ENCODE measurements around the gene STX18. TPM values are rescaled to one million over a fixed set of nuclear protein-coding genes. Genes with fewer than 3 reads are reported as not detected.
"Not testable (repeated sequence)": the region's sequence is repeated elsewhere in the genome, so short reads cannot be mapped to it uniquely, and the experiment has no call there.

Gene STX18
- total and polyA plus RNA-seq, 10 of the 15 experiments (the other 5 are each of a cell fraction or from before 2014, with no cell fraction given), result 8.2 to 46.6 (median 31.1) TPM

- BruUV-seq (replicated peaks); in situ Hi-C loops (cut with MboI); intact Hi-C loops (cut with micrococcal nuclease; ENCODE audit: unreplicated experiment); H4K20me1 ChIP-seq (ENCODE audit: control insufficient read depth, insufficient read depth); H3K4me1 ChIP-seq (ENCODE audit: control insufficient read depth, insufficient read depth, low read length); ATAC-seq; H2AFZ ChIP-seq (ENCODE audit: control insufficient read depth, low read depth, low read length); FAIRE-seq; H3K36me3 ChIP-seq (ENCODE audit: control insufficient read depth in 2 of 2, insufficient read depth in 2 of 2, low read length in 1 of 2); H3K27ac ChIP-seq (ENCODE audit: control insufficient read depth, insufficient read depth); H3K9me3 ChIP-seq (replicated peaks; ENCODE audit: control insufficient read depth, insufficient read depth, low read length); H3K4me2 ChIP-seq (ENCODE audit: control insufficient read depth, insufficient read depth); H3K4me3 ChIP-seq; H3K9ac ChIP-seq (ENCODE audit: control insufficient read depth, insufficient read depth, low read length); DNase-seq (ENCODE audit: low read depth, low spot score); H3K27me3 ChIP-seq (replicated peaks in 1 of 2; ENCODE audit: control insufficient read depth in 2 of 2, insufficient read depth in 2 of 2, low read length in 1 of 2): not testable (repeated sequence)
- CTCF ChIA-PET, result interaction anchor here (0.7 to 4.8 kb wide), 4 partner anchors 14 to 19 kb away, joined by 3 to 32 read pairs (median 5); no protein-coding TSS in a partner anchor
- POLR2A ChIA-PET, result interaction anchor here (0.6 kb wide), 1 partner anchor 1210 kb away, joined by 8 read pairs; no protein-coding TSS in a partner anchor
- WGBS (ENCODE audit: insufficient coverage, insufficient replicate concordance, low lambda C conversion rate, missing lambda C conversion rate), result 95% methylated on average over 8 of the region's 9 CpGs
- RAD21 ChIA-PET (ENCODE audit: unreplicated experiment), result interaction anchor here (1.1 to 1.9 kb wide), 3 partner anchors 14 to 17 kb away, joined by 3 to 9 read pairs (median 8); no protein-coding TSS in a partner anchor
- SMC1A ChIA-PET (ENCODE audit: uncharacterized antibody, unreplicated experiment), result interaction anchor here (1.0 to 6.0 kb wide), 7 partner anchors 12 to 70 kb away, joined by 3 to 35 read pairs (median 8); no protein-coding TSS in a partner anchor
- peaks cover 18% of the 10 kb centered on the region for H3K79me2 ChIP-seq (ENCODE audit: control insufficient read depth, insufficient read depth, low read length)
Observed at GRCh38 chr4:4505211-4505610, 36.6 kb downstream of the STX18 start.

GRCh38 chr4:4504783-4505182 is 37.1 kb downstream of the STX18 start:
- H3K27me3 ChIP-seq (replicated peaks in 1 of 2; ENCODE audit: control insufficient read depth in 2 of 2, insufficient read depth in 2 of 2, low read length in 1 of 2), result no peaks in the 10 kb centered on the region
- RAD21 ChIA-PET (ENCODE audit: unreplicated experiment), result interaction anchor here (1.1 to 1.9 kb wide), 4 partner anchors 13 to 38 kb away, joined by 3 to 9 read pairs (median 6); no protein-coding TSS in a partner anchor
- TF ChIP-seq REST (IDR thresholded peaks at IDR 0.05; ENCODE audit: low read depth, low read length) (no peak), CBX5 (IDR thresholded peaks at IDR 0.05; ENCODE audit: low read depth) (no peak), TBL1XR1 (IDR thresholded peaks at IDR 0.05; ENCODE audit: low read depth, low read length) (no peak), ZNF622 (IDR thresholded peaks at IDR 0.05) (no peak), CREB1 (IDR thresholded peaks at IDR 0.05; ENCODE audit: low read depth) (no peak), ZNF592 (IDR thresholded peaks at IDR 0.05) (no peak), FOS (IDR thresholded peaks at IDR 0.05; ENCODE audit: borderline replicate concordance, extremely low read depth, insufficient read length) (no peak), IRF4 (IDR thresholded peaks at IDR 0.05; ENCODE audit: low read depth, low read length) (no peak), SIX5 (IDR thresholded peaks at IDR 0.05; ENCODE audit: low read depth, low read length, severe bottlenecking) (no peak)

More at GRCh38 chr4:4504783-4505182, 37.1 kb downstream of the STX18 start:
- in situ Hi-C loops (cut with MboI) (no loop called here), intact Hi-C loops (cut with micrococcal nuclease; ENCODE audit: unreplicated experiment) (no loop called here)
- ATAC-seq (no peak), FAIRE-seq (no peak), DNase-seq (ENCODE audit: low read depth, low spot score) (no peak)
- no peak overlapping the region for H3K27ac ChIP-seq (ENCODE audit: control insufficient read depth, insufficient read depth)
- no peak overlapping the region for H2AFZ ChIP-seq (ENCODE audit: control insufficient read depth, low read depth, low read length)
- SMC1A ChIA-PET (ENCODE audit: uncharacterized antibody, unreplicated experiment), result interaction anchor here (0.6 to 6.0 kb wide), 8 partner anchors 12 to 256 kb away, joined by 3 to 35 read pairs (median 6); no protein-coding TSS in a partner anchor
- WGBS (ENCODE audit: insufficient coverage, insufficient replicate concordance, low lambda C conversion rate, missing lambda C conversion rate), result 100% methylated on average over 2 of the region's 2 CpGs
- no peak overlapping the region for H3K4me3 ChIP-seq
- CTCF ChIA-PET, result interaction anchor here (0.7 to 4.8 kb wide), 4 partner anchors 14 to 20 kb away, joined by 3 to 32 read pairs (median 5); no protein-coding TSS in a partner anchor
- H3K9ac ChIP-seq (ENCODE audit: control insufficient read depth, insufficient read depth, low read length), result no peak overlapping the region
- BruUV-seq (replicated peaks), result no TSS peak
- POLR2A ChIA-PET, result interaction anchor here (0.6 kb wide), 2 partner anchors 260 to 1210 kb away, joined by 3 to 8 read pairs; no protein-coding TSS in a partner anchor
- no peak overlapping the region for H3K4me2 ChIP-seq (ENCODE audit: control insufficient read depth, insufficient read depth)
- no peaks in the 10 kb centered on the region for H4K20me1 ChIP-seq (ENCODE audit: control insufficient read depth, insufficient read depth)
- peaks cover 9% of the 10 kb centered on the region for H3K4me1 ChIP-seq (ENCODE audit: control insufficient read depth, insufficient read depth, low read length)
- no peaks in the 10 kb centered on the region; a peak in 1 of 4 replicates for H3K36me3 ChIP-seq (ENCODE audit: control insufficient read depth in 2 of 2, insufficient read depth in 2 of 2, low read length in 1 of 2)
- H3K9me3 ChIP-seq (replicated peaks; ENCODE audit: control insufficient read depth, insufficient read depth, low read length), result peaks cover 3% of the 10 kb centered on the region; the same call in 1 of the 3 replicates
- peaks cover 18% of the 10 kb centered on the region for H3K79me2 ChIP-seq (ENCODE audit: control insufficient read depth, insufficient read depth, low read length)
